ENCODE results near the gene ATP5ME.

ATP5ME gene

GRCh38 chr4:622996-623913 lies 50.8 kb downstream of the ATP5ME start:
- DNase-seq (ENCODE audit: low read depth), result no peak
- no peak overlapping the region for H3K4me3 ChIP-seq (ENCODE audit: low read length)
- no peak for TF ChIP-seq CTCF (conservative IDR thresholded peaks at IDR 0.05; ENCODE audit: low read depth, low read length)
